A673 (cell line): Measurements from ENCODE around the gene RASSF3. TPM values are rescaled to one million over a fixed set of nuclear protein-coding genes. Genes with fewer than 3 reads are reported as not detected.

ENCODE experiments used
- BruUV-seq: library from RNA; stranded (reverse); fragments of 400-500 nt; replicated peaks from 2 replicates; lab custom pipeline; 2021; lab: Mats Ljungman, UMichigan
- CTCF ChIA-PET: fragments of 300-600 bp; sonication (Branson Sonifier 250); formaldehyde crosslinking; loops from one replicate; lab custom pipeline; 2022; ENCODE audit warnings: antibody characterized with exemption; lab: Charles Lee
- POLR2A ChIA-PET: fragments of 300-600 bp; sonication (Branson Sonifier 250); formaldehyde crosslinking; loops from one replicate; lab custom pipeline; 2022; ENCODE audit warnings: antibody characterized with exemption; ENCODE audit not compliant: low non-redundant PET; lab: Charles Lee
- DNase-seq: peaks from one replicate; pipeline ENCODE4 v3.0.0-alpha.2; 2015; ENCODE audit warnings: low spot score
- H3K27ac ChIP-seq: fragments of 200-600 bp; sonication (generic); 2 replicates; pipeline ENCODE4 v1.5.1; 2016; ENCODE audit warnings: mixed run types, low read depth, mild to moderate bottlenecking, mixed read lengths, antibody characterized with exemption, low read length; ENCODE audit not compliant: poor library complexity, severe bottlenecking
- H3K27me3 ChIP-seq: fragments of 200-600 bp; sonication (generic); replicated peaks from 2 replicates; pipeline ENCODE4 v1.6.1; 2017; ENCODE audit warnings: mixed run types, low read depth, mild to moderate bottlenecking, mixed read lengths, antibody characterized with exemption, low read length; ENCODE audit not compliant: insufficient read depth, poor library complexity
- H3K36me3 ChIP-seq: fragments of 200-600 bp; sonication (generic); 2 replicates; pipeline ENCODE4 v1.6.1; 2016; ENCODE audit warnings: mixed run types, mild to moderate bottlenecking, mixed read lengths, antibody characterized with exemption, low read length; ENCODE audit not compliant: insufficient read depth, poor library complexity, severe bottlenecking
- H3K4me1 ChIP-seq: fragments of 200-600 bp; sonication (generic); 2 replicates; pipeline ENCODE4 v1.6.1; 2017; ENCODE audit warnings: mixed run types, mild to moderate bottlenecking, mixed read lengths, antibody characterized with exemption, low read length; ENCODE audit not compliant: insufficient read depth, poor library complexity, severe bottlenecking
- H3K4me3 ChIP-seq: fragments of 200-600 bp; sonication (generic); 2 replicates; pipeline ENCODE4 v1.5.1; 2016; ENCODE audit warnings: low read depth, mixed run types, mild to moderate bottlenecking, mixed read lengths, low read length; ENCODE audit not compliant: poor library complexity, severe bottlenecking
- H3K9me3 ChIP-seq: fragments of 200-600 bp; sonication (generic); 2 replicates; pipeline ENCODE4 v1.6.1; 2016; ENCODE audit warnings: mixed run types, low read depth, mild to moderate bottlenecking, mixed read lengths, antibody characterized with exemption, low read length; ENCODE audit not compliant: poor library complexity, severe bottlenecking
- CTCF ChIP-seq: fragments of 300-800, 200-600 bp; sonication (generic); conservative IDR thresholded peaks from 2 replicates; pipeline ENCODE4 v1.5.1; 2017; ENCODE audit warnings: low read depth, mild to moderate bottlenecking, antibody characterized with exemption, low read length, moderate library complexity, mixed read lengths
- EZH2 ChIP-seq: fragments of 200-600 bp; sonication (generic); IDR thresholded peaks from 2 replicates; pipeline ENCODE4 v1.6.1; 2017; ENCODE audit warnings: borderline replicate concordance, low read depth, mild to moderate bottlenecking, mixed read lengths, antibody characterized with exemption, low read length; ENCODE audit not compliant: poor library complexity, severe bottlenecking
- intact Hi-C: fragments of 100-400 bp; cut with micrococcal nuclease; formaldehyde crosslinking; loops from one replicate; pipeline ENCODE4 v1.10.0; 2022; ENCODE audit not compliant: unreplicated experiment
- total RNA-seq: library from RNA; stranded (reverse); gene quantifications from 2 replicates; pipeline ENCODE4 v1.2.3, GENCODE V29; 2021

The RASSF3 gene
- total RNA-seq, 1 experiment from 2014 or later = 38.2 TPM

DNA sequence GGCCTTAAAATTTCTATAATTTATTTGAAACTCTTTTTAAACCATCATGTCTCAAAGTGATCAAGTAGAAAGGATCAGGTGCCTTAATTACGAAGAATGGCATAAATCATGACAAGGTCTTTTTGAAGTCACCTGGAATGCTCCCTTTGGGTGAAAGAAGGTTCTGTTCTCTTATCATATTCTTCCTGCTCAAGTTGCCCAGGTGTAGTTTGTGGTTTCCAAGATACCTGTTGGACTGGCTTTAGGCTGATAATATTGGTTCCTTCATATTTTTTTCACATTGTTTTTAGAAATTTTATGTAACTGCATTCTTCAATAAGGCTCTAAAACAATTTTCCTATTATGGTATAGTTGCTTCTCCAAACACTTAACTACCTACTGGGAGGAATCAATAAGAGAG, 29.2 kb downstream of the RASSF3 start:
- Histone ChIP-seq H3K9me3 (no peaks in the 10 kb centered on the region), H3K27me3 (no peaks in the 10 kb centered on the region), H3K27ac (no peak overlapping the region), H3K4me1 (peaks cover 23% of the 10 kb centered on the region), H3K36me3 (no peaks in the 10 kb centered on the region), H3K4me3 (no peak overlapping the region)
- no TSS peak for BruUV-seq
- ChIA-PET POLR2A (no interaction called here), CTCF (no interaction called here)
- intact Hi-C loops = no loop called here
- no peak for TF ChIP-seq CTCF
- TF ChIP-seq EZH2 = no peak
- DNase-seq = no peak

GRCh38 chr12:64646318-64646717, 36.0 kb downstream of the RASSF3 start:
- no peaks in the 10 kb centered on the region for H3K36me3 ChIP-seq
- TF ChIP-seq CTCF = no peak
- TF ChIP-seq EZH2 = no peak
- no peak overlapping the region for H3K4me3 ChIP-seq
- intact Hi-C loops = no loop called here
- no peaks in the 10 kb centered on the region for H3K4me1 ChIP-seq
- no TSS peak for BruUV-seq
- no peak overlapping the region for H3K27ac ChIP-seq
- H3K9me3 ChIP-seq = no peaks in the 10 kb centered on the region
- ChIA-PET CTCF (no interaction called here), POLR2A (no interaction called here)
- DNase-seq = no peak
- H3K27me3 ChIP-seq = no peaks in the 10 kb centered on the region

GRCh38 chr12:64649487-64649886, 39.2 kb downstream of the RASSF3 start:
- peaks cover 12% of the 10 kb centered on the region for H3K4me1 ChIP-seq
- no peak for DNase-seq
- TF ChIP-seq EZH2 = no peak
- TF ChIP-seq CTCF = no peak

More at GRCh38 chr12:64649487-64649886, 39.2 kb downstream of the RASSF3 start:
- no peak overlapping the region for H3K27ac ChIP-seq
- intact Hi-C loops = no loop called here
- no peaks in the 10 kb centered on the region for H3K27me3 ChIP-seq
- H3K36me3 ChIP-seq = no peaks in the 10 kb centered on the region
- H3K4me3 ChIP-seq = no peak overlapping the region
- CTCF ChIA-PET = no interaction called here
- BruUV-seq = no TSS peak
- H3K9me3 ChIP-seq = no peaks in the 10 kb centered on the region
- POLR2A ChIA-PET = no interaction called here
